WTC11 (cell line): ENCODE measurements around the gene RIMBP2. TPM values are rescaled to one million over a fixed set of nuclear protein-coding genes. Genes with fewer than 3 reads are reported as not detected.

Source experiments
- ATAC-seq: fragments of 200-7000 bp; cut with Tn5 transposase; 2 replicates; pipeline ENCODE4 v1.10.0; 2021; ENCODE audit warnings: mild to moderate bottlenecking, moderate library complexity
- CTCF ChIA-PET: fragments of 300-600 bp; sonication (Branson Sonifier 250); formaldehyde crosslinking; loops from one replicate; lab custom pipeline; 2021; ENCODE audit warnings: antibody characterized with exemption; lab: Charles Lee
- POLR2A ChIA-PET: fragments of 350-600 bp; sonication (Branson Sonifier 250); formaldehyde crosslinking; loops from one replicate; lab custom pipeline; 2021; ENCODE audit warnings: antibody characterized with exemption; lab: Charles Lee
- DNase-seq: peaks from one replicate; pipeline ENCODE4 v3.0.0; 2021; ENCODE audit warnings: low spot score
- H3K27ac Mint-ChIP-seq: 2 replicates; pipeline ENCODE4 v1.8.0; 2021; ENCODE audit warnings: mixed read lengths
- H3K27me3 Mint-ChIP-seq: 2 replicates; pipeline ENCODE4 v1.8.0; 2021; ENCODE audit warnings: low read depth, mild to moderate bottlenecking, moderate library complexity, mixed read lengths
- H3K36me3 Mint-ChIP-seq: 2 replicates; pipeline ENCODE4 v1.8.0; 2021; ENCODE audit warnings: mixed read lengths
- H3K4me1 Mint-ChIP-seq: 2 replicates; pipeline ENCODE4 v1.8.0; 2022; ENCODE audit warnings: mixed read lengths
- H3K4me3 Mint-ChIP-seq: 2 replicates; pipeline ENCODE4 v1.8.0; 2021; ENCODE audit warnings: mild to moderate bottlenecking, moderate library complexity, mixed read lengths
- H3K9me3 Mint-ChIP-seq: 2 replicates; pipeline ENCODE4 v1.8.0; 2021; ENCODE audit warnings: mixed read lengths
- CDX4 ChIP-seq: fragments of 250-450 bp; sonication (Bioruptor Pico); IDR thresholded peaks from 2 replicates; pipeline ENCODE4 v1.9.0; 2021; ENCODE audit warnings: moderate library complexity, mild to moderate bottlenecking, inconsistent platforms, borderline replicate concordance
- CREB1 ChIP-seq: sonication (generic); formaldehyde crosslinking; IDR thresholded peaks from 2 replicates; pipeline ENCODE4 v1.8.0; 2023; ENCODE audit warnings: mild to moderate bottlenecking, missing genetic modification reagents
- CTCF ChIP-seq: fragments of 200-600 bp; IDR thresholded peaks from 2 replicates; pipeline ENCODE4 v1.8.0; 2022; ENCODE audit warnings: antibody characterized with exemption
- ERG ChIP-seq: fragments of 250-450 bp; sonication (Bioruptor Pico); IDR thresholded peaks from 2 replicates; pipeline ENCODE4 v1.8.0; 2021; ENCODE audit warnings: mild to moderate bottlenecking
- GRHL2 ChIP-seq: fragments of 250-450 bp; sonication (Bioruptor Pico); IDR thresholded peaks from 2 replicates; pipeline ENCODE4 v1.8.0; 2022; ENCODE audit warnings: mild to moderate bottlenecking, moderate library complexity; ENCODE audit not compliant: insufficient replicate concordance, severe bottlenecking
- GTF2I ChIP-seq: fragments of 250-450 bp; sonication (Bioruptor Pico); conservative IDR thresholded peaks from 2 replicates; pipeline ENCODE4 v1.4.0; 2021; ENCODE audit warnings: mild to moderate bottlenecking
- HMGA2 ChIP-seq: fragments of 250-450 bp; sonication (Bioruptor Pico); IDR thresholded peaks from 2 replicates; pipeline ENCODE4 v1.4.0; 2021; ENCODE audit warnings: mild to moderate bottlenecking, moderate library complexity
- MLX ChIP-seq: sonication (generic); formaldehyde crosslinking; IDR thresholded peaks from 2 replicates; pipeline ENCODE4 v1.8.1; 2023; ENCODE audit warnings: mild to moderate bottlenecking, missing genetic modification reagents, moderate library complexity
- NFYB ChIP-seq: sonication (generic); formaldehyde crosslinking; conservative IDR thresholded peaks from 2 replicates; pipeline ENCODE4 v1.8.0; 2022; ENCODE audit warnings: low read depth, missing genetic modification reagents
- NR3C1 ChIP-seq: sonication (generic); formaldehyde crosslinking; conservative IDR thresholded peaks from 2 replicates; pipeline ENCODE4 v1.8.1; 2023; ENCODE audit warnings: low read depth, mild to moderate bottlenecking, missing genetic modification reagents
- OVOL2 ChIP-seq: fragments of 250-450 bp; sonication (Bioruptor Pico); IDR thresholded peaks from 2 replicates; pipeline ENCODE4 v1.9.0; 2021; ENCODE audit warnings: mild to moderate bottlenecking, borderline replicate concordance
- PREB ChIP-seq: sonication (generic); formaldehyde crosslinking; IDR thresholded peaks from 2 replicates; pipeline ENCODE4 v1.8.1; 2022; ENCODE audit warnings: mild to moderate bottlenecking, missing genetic modification reagents, moderate library complexity, borderline replicate concordance
- SMAD3 ChIP-seq: sonication (generic); formaldehyde crosslinking; IDR thresholded peaks from 2 replicates; pipeline ENCODE4 v1.8.0; 2022; ENCODE audit warnings: missing genetic modification reagents, mild to moderate bottlenecking, borderline replicate concordance
- SOX15 ChIP-seq: fragments of 250-450 bp; sonication (Bioruptor Pico); IDR thresholded peaks from 2 replicates; pipeline ENCODE4 v1.9.0; 2021; ENCODE audit warnings: mild to moderate bottlenecking
- TEAD4 ChIP-seq: sonication (generic); formaldehyde crosslinking; IDR thresholded peaks from 2 replicates; pipeline ENCODE4 v1.8.0; 2022; ENCODE audit warnings: mild to moderate bottlenecking, missing genetic modification reagents
- ZNF121 ChIP-seq: sonication (generic); formaldehyde crosslinking; IDR thresholded peaks from 2 replicates; pipeline ENCODE4 v1.8.0; 2023; ENCODE audit warnings: missing genetic modification reagents
- ZNF232 ChIP-seq: sonication (generic); formaldehyde crosslinking; IDR thresholded peaks from 2 replicates; pipeline ENCODE4 v1.8.0; 2022; ENCODE audit warnings: mild to moderate bottlenecking, missing genetic modification reagents
- ZNF317 ChIP-seq: sonication (generic); formaldehyde crosslinking; IDR thresholded peaks from 2 replicates; pipeline ENCODE4 v1.8.1; 2023; ENCODE audit warnings: low read depth, mild to moderate bottlenecking, moderate library complexity, missing genetic modification reagents, borderline replicate concordance
- ZNF396 ChIP-seq: fragments of 250-450 bp; sonication (Bioruptor Pico); IDR thresholded peaks from 2 replicates; pipeline ENCODE4 v1.8.0; 2021; ENCODE audit warnings: mild to moderate bottlenecking, moderate library complexity, borderline replicate concordance
- ZNF423 ChIP-seq: fragments of 250-450 bp; sonication (Bioruptor Pico); IDR thresholded peaks from 2 replicates; pipeline ENCODE4 v2.1.2; 2022; ENCODE audit warnings: mild to moderate bottlenecking, moderate library complexity
- ZNF532 ChIP-seq: fragments of 250-450 bp; sonication (Bioruptor Pico); IDR thresholded peaks from 2 replicates; pipeline ENCODE4 v1.9.0; 2021; ENCODE audit warnings: mild to moderate bottlenecking, borderline replicate concordance
- ZNF671 ChIP-seq: fragments of 250-450 bp; sonication (Bioruptor Pico); IDR thresholded peaks from 2 replicates; pipeline ENCODE4 v1.8.0; 2021; ENCODE audit warnings: mild to moderate bottlenecking
- total RNA-seq: library from RNA; stranded (reverse); gene quantifications from 3 replicates; pipeline ENCODE4 v1.2.3, GENCODE V29; 2021

Gene RIMBP2
- total RNA-seq, 1 experiment from 2014 or later = 2.6 TPM

- ChIA-PET POLR2A (no interaction called here), CTCF (no interaction called here)
- Mint-ChIP-seq H3K4me3 (no peak overlapping the region), H3K9me3 (peaks cover 55% of the 10 kb centered on the region), H3K4me1 (0 out of 2 replicates have a peak, but pooled peaks cover 2% of the 10 kb centered on the region), H3K36me3 (peaks cover 4% of the 10 kb centered on the region), H3K27me3 (no peaks in the 10 kb centered on the region), H3K27ac (no peak overlapping the region)
- ATAC-seq (no peak), DNase-seq (no peak)
- TF ChIP-seq ZNF121 (CRISPR knock-in tag) = no peak
- no peak for TF ChIP-seq PREB
- TF ChIP-seq SMAD3 = no peak
- TF ChIP-seq NR3C1 (CRISPR knock-in tag) = no peak
- no peak for TF ChIP-seq ZNF317 (CRISPR knock-in tag)
- no peak for TF ChIP-seq HMGA2
- TF ChIP-seq SOX15 = no peak
- no peak for TF ChIP-seq ERG (CRISPR knock-in tag)
- no peak for TF ChIP-seq CREB1 (CRISPR knock-in tag)
- no peak for TF ChIP-seq TEAD4 (CRISPR knock-in tag)
- TF ChIP-seq CTCF = no peak
- no peak for TF ChIP-seq OVOL2 (CRISPR knock-in tag)
Observed at GRCh38 chr12:130369816-130370215, 346.3 kb downstream of the RIMBP2 start.

- ChIA-PET POLR2A (no interaction called here), CTCF (no interaction called here)
- Mint-ChIP-seq H3K9me3 (peaks cover 53% of the 10 kb centered on the region), H3K27me3 (no peaks in the 10 kb centered on the region; the same call in 1 of the 2 replicates), H3K4me1 (0 out of 2 replicates have a peak, but pooled peaks cover 2% of the 10 kb centered on the region), H3K36me3 (peaks cover 11% of the 10 kb centered on the region), H3K27ac (no peak overlapping the region), H3K4me3 (no peak overlapping the region)
- TF ChIP-seq ZNF317 (CRISPR knock-in tag) (no peak), CTCF (no peak), GRHL2 (CRISPR knock-in tag) (no peak), ZNF396 (CRISPR knock-in tag) (no peak), GTF2I (no peak)
- DNase-seq = no peak
- no peak for ATAC-seq
Observed at GRCh38 chr12:130367523-130367922, 348.6 kb downstream of the RIMBP2 start.

- Mint-ChIP-seq H3K4me1 (0 out of 2 replicates have a peak, but pooled peaks cover 2% of the 10 kb centered on the region), H3K9me3 (peaks cover 56% of the 10 kb centered on the region), H3K36me3 (peaks cover 11% of the 10 kb centered on the region), H3K27ac (no peak overlapping the region), H3K27me3 (no peaks in the 10 kb centered on the region; the same call in 1 of the 2 replicates), H3K4me3 (no peak overlapping the region)
- ChIA-PET CTCF (no interaction called here), POLR2A (no interaction called here)
- DNase-seq = no peak
- no peak for ATAC-seq
- TF ChIP-seq ZNF532 (CRISPR knock-in tag) (no peak), ZNF671 (no peak), ZNF232 (CRISPR knock-in tag) (no peak), ZNF423 (CRISPR knock-in tag) (no peak), MLX (CRISPR knock-in tag) (no peak), CREB1 (CRISPR knock-in tag) (no peak), NFYB (CRISPR knock-in tag) (no peak), CDX4 (CRISPR knock-in tag) (no peak)
Observed at GRCh38 chr12:130367003-130367402, 349.1 kb downstream of the RIMBP2 start.
